ENCODE results near the gene ZNG1C. TPM values are rescaled to one million over a fixed set of nuclear protein-coding genes. Genes with fewer than 3 reads are reported as not detected.
"Not testable (repeated sequence)": the region's sequence is repeated elsewhere in the genome, so short reads cannot be mapped to it uniquely, and the experiment has no call there.

The ZNG1C gene
- total and polyA plus RNA-seq, 8 donors = 12.1 to 19.7 (median 15.3) TPM

GRCh38 chr9:68318209-68318608, 76.4 kb downstream of the ZNG1C start:
- H3K9me3 ChIP-seq = not testable (repeated sequence)

GRCh38 chr9:68323749-68324148, 82.0 kb downstream of the ZNG1C start:
- FAIRE-seq; DNase-seq; intact Hi-C loops (cut with DNase I); H3K4me1 ChIP-seq; H3K27me3 ChIP-seq; H3K4me3 ChIP-seq; H3K9me3 ChIP-seq; H3K27ac ChIP-seq; H3K36me3 ChIP-seq; ATAC-seq: not testable (repeated sequence)
- 28 to 61% methylated on average over 4 to 13 of the region's 24 CpGs for WGBS, 2 donors

More at GRCh38 chr9:68318209-68318608, 76.4 kb downstream of the ZNG1C start:
- H3K4me3 ChIP-seq; FAIRE-seq; H3K27ac ChIP-seq; intact Hi-C loops (cut with DNase I); H3K4me1 ChIP-seq; H3K27me3 ChIP-seq; H3K36me3 ChIP-seq; ATAC-seq; DNase-seq: not testable (repeated sequence)
- WGBS, 2 donors = 58 to 66% methylated on average over 9 of the region's 10 CpGs

GRCh38 chr9:68324518-68324917, 82.7 kb downstream of the ZNG1C start:
- intact Hi-C loops (cut with DNase I); H3K27ac ChIP-seq; H3K27me3 ChIP-seq; H3K4me3 ChIP-seq; FAIRE-seq; H3K4me1 ChIP-seq; DNase-seq; H3K36me3 ChIP-seq; H3K9me3 ChIP-seq; ATAC-seq: not testable (repeated sequence)
- WGBS, 2 donors = 7 to 13% methylated on average over 3 to 6 of the region's 20 CpGs

- ATAC-seq; H3K4me1 ChIP-seq; H3K27ac ChIP-seq; H3K36me3 ChIP-seq; H3K9me3 ChIP-seq; intact Hi-C loops (cut with DNase I); DNase-seq; H3K4me3 ChIP-seq; H3K27me3 ChIP-seq; FAIRE-seq: not testable (repeated sequence)
- 53 to 72% methylated on average over 2 of the region's 4 CpGs for WGBS, 2 donors
These were observed 87.3 kb downstream of the ZNG1C start for GRCh38 chr9:68329106-68329505.

- ATAC-seq; H3K27me3 ChIP-seq; FAIRE-seq; H3K4me3 ChIP-seq; H3K36me3 ChIP-seq; H3K4me1 ChIP-seq; DNase-seq; intact Hi-C loops (cut with DNase I); H3K27ac ChIP-seq; H3K9me3 ChIP-seq: not testable (repeated sequence)
- WGBS, 2 donors = 66 to 79% methylated on average over 7 to 8 of the region's 11 CpGs
These were observed 88.9 kb downstream of the ZNG1C start for GRCh38 chr9:68330531-68331173.

- H3K36me3 ChIP-seq; intact Hi-C loops (cut with DNase I); FAIRE-seq; H3K9me3 ChIP-seq; H3K4me1 ChIP-seq; ATAC-seq; H3K27ac ChIP-seq; H3K27me3 ChIP-seq; DNase-seq; H3K4me3 ChIP-seq: not testable (repeated sequence)
- 31 to 50% methylated on average over 1 of the region's 1 CpG for WGBS, 2 donors
These were observed 90.3 kb downstream of the ZNG1C start for GRCh38 chr9:68332122-68332521.

- FAIRE-seq; H3K36me3 ChIP-seq; H3K4me1 ChIP-seq; H3K9me3 ChIP-seq; H3K27ac ChIP-seq; DNase-seq; H3K27me3 ChIP-seq; H3K4me3 ChIP-seq; intact Hi-C loops (cut with DNase I): not testable (repeated sequence)
- WGBS, 2 donors = 74% methylated on average over 2 of the region's 3 CpGs; no CpG with 5 or more reads in 1 of the 2 donors
- ATAC-seq = peak in 1 of 4 donors; percentile 18
These were observed 94.2 kb downstream of the ZNG1C start for GRCh38 chr9:68335935-68336334.

- H3K27me3 ChIP-seq; intact Hi-C loops (cut with DNase I); FAIRE-seq; H3K27ac ChIP-seq; DNase-seq; H3K36me3 ChIP-seq; H3K4me3 ChIP-seq; H3K4me1 ChIP-seq; ATAC-seq; H3K9me3 ChIP-seq: not testable (repeated sequence)
- WGBS, 2 donors = 63 to 67% methylated on average over 4 of the region's 10 CpGs
These were observed 95.0 kb downstream of the ZNG1C start for GRCh38 chr9:68336639-68337339.

GRCh38 chr9:68338000-68338399, 96.2 kb downstream of the ZNG1C start:
- H3K36me3 ChIP-seq; H3K4me3 ChIP-seq; intact Hi-C loops (cut with DNase I); H3K4me1 ChIP-seq; ATAC-seq; H3K27ac ChIP-seq; H3K9me3 ChIP-seq; H3K27me3 ChIP-seq; FAIRE-seq: not testable (repeated sequence)
- peak in 1 of 6 donors; percentile 55 for DNase-seq
- 69 to 75% methylated on average over 7 of the region's 7 CpGs for WGBS, 2 donors
